Measurements from ENCODE around the gene SMIM45.

SMIM45 gene

DNA sequence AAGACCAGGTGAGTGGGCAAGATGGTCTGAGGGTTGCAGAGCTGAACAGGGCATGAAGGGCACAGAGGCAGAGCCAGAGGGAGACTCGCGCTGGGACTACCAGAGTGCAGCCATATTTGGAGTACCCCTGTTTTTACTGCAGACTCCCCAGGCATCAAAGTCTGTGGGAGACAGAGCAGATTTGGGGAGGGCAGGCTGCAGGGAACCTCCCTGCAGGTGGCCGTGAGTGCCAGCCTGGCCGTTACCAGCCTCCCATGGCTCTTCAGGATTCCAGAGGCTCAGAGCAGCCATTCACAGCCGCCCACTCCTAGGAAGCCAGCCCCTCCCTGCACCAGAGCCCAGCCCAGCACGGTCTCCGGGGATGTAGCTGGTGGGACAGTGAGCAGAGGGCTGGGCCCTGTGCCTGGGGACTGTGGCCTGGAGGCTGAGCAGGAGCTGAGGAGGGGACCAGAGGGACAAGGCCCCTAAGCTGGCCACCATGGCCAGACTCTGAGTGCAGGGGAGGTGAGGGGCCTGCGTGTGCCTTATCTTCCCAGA, 17.2 kb downstream of the SMIM45 start, which contains the start of gene SEPTIN3:
Gene SEPTIN3, plus strand, starts transcription at position 334 of the 537 bp plus-strand sequence. CDS start 2,050 bp downstream, outside the sequence.
- no peak within 1 kb of the TSS for H3K4me3 ChIP-seq

DNA sequence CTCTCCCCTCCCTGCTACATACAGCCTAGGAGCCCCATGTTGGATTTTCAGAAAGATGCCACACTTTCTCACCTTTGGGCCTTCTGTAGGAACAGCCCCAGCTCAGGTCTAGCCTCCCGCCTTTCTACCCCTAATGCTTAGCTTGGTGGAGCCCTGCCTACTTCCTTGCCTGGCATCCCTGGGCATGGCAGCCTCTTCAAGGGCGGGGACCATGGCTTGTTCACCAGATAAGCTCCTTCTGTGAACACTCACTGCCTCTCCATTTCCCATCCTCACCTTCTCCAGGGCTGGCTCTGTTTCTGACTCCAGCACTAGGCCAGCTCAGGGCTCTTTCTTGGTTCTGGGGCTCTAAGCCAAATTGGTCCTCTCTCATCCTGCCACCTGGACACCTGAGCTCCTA, 18.7 kb downstream of the SMIM45 start:
- H3K4me3 ChIP-seq = no peak overlapping the region
- H3K9me3 ChIP-seq = no peaks in the 10 kb centered on the region
- TF ChIP-seq EP300 (IDR thresholded peaks at IDR 0.05) (no peak), POLR2AphosphoS5 (IDR thresholded peaks at IDR 0.05) (no peak), POLR2A (IDR thresholded peaks at IDR 0.05) (no peak)
- TF ChIP-seq, protein P1, sequence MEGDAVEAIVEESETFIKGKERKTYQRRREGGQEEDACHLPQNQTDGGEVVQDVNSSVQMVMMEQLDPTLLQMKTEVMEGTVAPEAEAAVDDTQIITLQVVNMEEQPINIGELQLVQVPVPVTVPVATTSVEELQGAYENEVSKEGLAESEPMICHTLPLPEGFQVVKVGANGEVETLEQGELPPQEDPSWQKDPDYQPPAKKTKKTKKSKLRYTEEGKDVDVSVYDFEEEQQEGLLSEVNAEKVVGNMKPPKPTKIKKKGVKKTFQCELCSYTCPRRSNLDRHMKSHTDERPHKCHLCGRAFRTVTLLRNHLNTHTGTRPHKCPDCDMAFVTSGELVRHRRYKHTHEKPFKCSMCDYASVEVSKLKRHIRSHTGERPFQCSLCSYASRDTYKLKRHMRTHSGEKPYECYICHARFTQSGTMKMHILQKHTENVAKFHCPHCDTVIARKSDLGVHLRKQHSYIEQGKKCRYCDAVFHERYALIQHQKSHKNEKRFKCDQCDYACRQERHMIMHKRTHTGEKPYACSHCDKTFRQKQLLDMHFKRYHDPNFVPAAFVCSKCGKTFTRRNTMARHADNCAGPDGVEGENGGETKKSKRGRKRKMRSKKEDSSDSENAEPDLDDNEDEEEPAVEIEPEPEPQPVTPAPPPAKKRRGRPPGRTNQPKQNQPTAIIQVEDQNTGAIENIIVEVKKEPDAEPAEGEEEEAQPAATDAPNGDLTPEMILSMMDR (IDR thresholded peaks at IDR 0.05) = no peak
- H3K4me1 ChIP-seq = no peaks in the 10 kb centered on the region
- peaks cover 39% of the 10 kb centered on the region for H3K27me3 ChIP-seq
- DNase-seq (ENCODE audit: low spot score in 2 of 2) = no peak
- 94% methylated on average over 2 of the region's 2 CpGs for WGBS
- H3K36me3 ChIP-seq = no peaks in the 10 kb centered on the region
- no peak overlapping the region for H3K27ac ChIP-seq

More for the DNA sequence above, 17.2 kb downstream of the SMIM45 start, which contains the start of gene SEPTIN3:
- Histone ChIP-seq H3K27ac (no peak within 1 kb of the TSS), H3K27me3 (peaks cover 26% of the 10 kb centered on the region), H3K36me3 (no peaks in the 10 kb centered on the region), H3K4me1 (no peaks in the 10 kb centered on the region), H3K9me3 (no peaks in the 10 kb centered on the region)
- TF ChIP-seq, protein P1 (IDR thresholded peaks at IDR 0.05) = no peak
- DNase-seq (ENCODE audit: low spot score in 2 of 2) = no peak
- WGBS = 62% methylated on average over 6 of the region's 8 CpGs

DNA sequence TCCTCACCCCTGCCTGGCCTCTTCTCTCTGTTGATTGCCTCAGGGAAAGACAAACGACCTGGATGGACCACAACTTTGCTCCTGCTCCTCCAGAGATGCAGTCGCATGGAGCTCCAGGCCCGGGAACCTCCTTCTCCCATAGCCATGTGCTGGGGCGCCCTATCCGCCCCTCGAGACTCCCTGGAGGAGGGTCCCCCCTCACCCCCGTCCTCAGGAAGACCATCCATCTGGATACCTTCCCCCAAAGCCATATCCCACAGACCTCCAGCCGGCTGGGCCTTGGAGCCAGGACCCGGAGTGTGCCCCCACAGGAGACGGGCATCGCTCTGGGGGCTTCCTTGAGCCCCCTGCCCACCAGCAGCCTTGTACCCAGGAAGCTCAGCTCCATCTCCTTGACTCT, 19.5 kb downstream of the SMIM45 start:
- TF ChIP-seq, protein P1 (IDR thresholded peaks at IDR 0.05) = no peak
- TF ChIP-seq EP300 (IDR thresholded peaks at IDR 0.05) = no peak
- TF ChIP-seq POLR2A (IDR thresholded peaks at IDR 0.05) = no peak
- TF ChIP-seq POLR2AphosphoS5 (IDR thresholded peaks at IDR 0.05) = no peak
- H3K4me1 ChIP-seq = peaks cover 7% of the 10 kb centered on the region
- no peaks in the 10 kb centered on the region for H3K36me3 ChIP-seq
- DNase-seq (ENCODE audit: low spot score in 2 of 2) = no peak
- H3K4me3 ChIP-seq = no peak overlapping the region
- no peaks in the 10 kb centered on the region for H3K9me3 ChIP-seq
- H3K27ac ChIP-seq = no peak overlapping the region
- H3K27me3 ChIP-seq = peaks cover 47% of the 10 kb centered on the region
- 100% methylated on average over 1 of the region's 11 CpGs for WGBS

DNA sequence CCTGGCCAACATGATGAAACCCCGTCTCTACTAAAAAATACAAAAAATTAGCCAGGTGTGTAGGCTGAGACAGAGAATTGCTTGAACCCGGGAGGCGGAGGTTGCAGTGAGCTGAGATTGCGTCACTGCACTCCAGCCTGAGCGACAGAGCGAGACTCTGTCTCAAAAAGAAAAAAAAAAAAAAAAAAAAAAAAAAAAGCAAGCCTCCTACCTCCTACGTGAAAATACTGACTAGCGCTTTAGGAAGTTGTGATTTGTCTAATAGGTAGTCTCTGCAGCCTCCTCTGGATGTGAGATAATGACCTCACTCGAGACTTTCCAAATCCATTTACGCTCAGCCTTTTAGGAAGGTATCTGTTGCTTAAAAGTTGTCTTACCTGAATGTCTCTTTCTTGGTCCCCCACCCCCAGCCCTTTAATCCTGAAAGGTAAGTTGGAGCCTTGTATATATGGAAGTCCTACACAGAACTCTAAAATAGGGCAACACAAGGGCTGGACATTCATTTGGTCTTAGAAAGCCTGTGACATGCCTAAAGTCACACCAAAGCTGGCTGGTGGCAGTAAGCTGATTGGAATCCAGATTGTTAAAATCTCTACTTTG, 22.8 kb downstream of the SMIM45 start:
- no peak for DNase-seq (ENCODE audit: low spot score in 2 of 2)
- 38% methylated on average over 10 of the region's 10 CpGs for WGBS
- peaks cover 64% of the 10 kb centered on the region for H3K27me3 ChIP-seq
- H3K9me3 ChIP-seq = no peaks in the 10 kb centered on the region
- H3K4me1 ChIP-seq = peaks cover 19% of the 10 kb centered on the region
- H3K4me3 ChIP-seq = no peak overlapping the region
- TF ChIP-seq POLR2AphosphoS5 (IDR thresholded peaks at IDR 0.05) (no peak), POLR2A (IDR thresholded peaks at IDR 0.05) (no peak), EP300 (IDR thresholded peaks at IDR 0.05) (no peak)
- TF ChIP-seq, protein P1 (IDR thresholded peaks at IDR 0.05) = no peak
- no peaks in the 10 kb centered on the region for H3K36me3 ChIP-seq
- H3K27ac ChIP-seq = no peak overlapping the region

DNA sequence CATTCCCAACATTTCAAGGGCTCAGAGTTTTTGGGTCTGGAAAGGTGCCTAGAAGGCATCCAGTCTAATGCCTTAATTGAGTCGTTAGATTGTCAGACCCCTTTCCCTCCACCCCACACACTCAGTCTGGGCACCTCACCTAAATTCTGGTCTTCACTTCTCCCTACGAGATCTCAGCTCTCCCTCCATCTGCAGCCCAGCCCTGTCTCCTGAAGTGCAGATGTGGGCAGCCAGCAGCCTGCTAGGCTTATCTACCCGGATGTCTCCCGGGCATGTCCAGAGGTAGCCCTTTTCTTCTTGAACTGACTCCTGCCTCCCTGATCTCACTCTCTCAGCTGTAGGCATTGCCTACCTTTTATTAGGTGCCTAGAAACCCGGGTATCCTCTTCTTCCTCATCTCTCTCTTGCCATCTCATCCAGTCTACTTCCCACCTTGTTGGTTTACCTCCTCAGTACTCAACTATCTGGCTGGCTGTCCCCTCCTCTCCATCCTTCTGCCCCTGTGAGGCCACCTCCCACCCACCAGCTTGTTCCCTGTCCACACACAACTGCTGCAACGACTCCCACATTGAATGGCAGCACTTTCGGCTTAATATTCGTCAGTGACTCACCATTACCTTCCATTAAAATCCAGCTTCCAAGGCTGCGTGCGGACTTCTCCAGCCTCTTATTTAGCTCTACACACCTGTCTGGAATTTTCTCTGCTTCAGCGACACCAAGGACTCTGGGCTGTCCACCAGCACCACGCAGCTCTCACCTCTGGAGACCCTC, 23.5 kb downstream of the SMIM45 start:
- no peaks in the 10 kb centered on the region for H3K36me3 ChIP-seq
- TF ChIP-seq POLR2AphosphoS5 (IDR thresholded peaks at IDR 0.05) (no peak), POLR2A (IDR thresholded peaks at IDR 0.05) (no peak), EP300 (IDR thresholded peaks at IDR 0.05) (no peak)
- TF ChIP-seq, protein P1 (IDR thresholded peaks at IDR 0.05) = no peak
- H3K9me3 ChIP-seq = no peaks in the 10 kb centered on the region
- H3K4me3 ChIP-seq = peak overlapping the region; percentile 53
- WGBS = 60% methylated on average over 12 of the region's 12 CpGs
- H3K4me1 ChIP-seq = peaks cover 19% of the 10 kb centered on the region
- peaks cover 64% of the 10 kb centered on the region for H3K27me3 ChIP-seq
- no peak for DNase-seq (ENCODE audit: low spot score in 2 of 2)
- no peak overlapping the region for H3K27ac ChIP-seq

All from suprapubic skin (tissue), 4 donors.